GM20000 (cell line): Measurements from ENCODE around the gene EFHD1.
"Not testable (repeated sequence)": the region's sequence is repeated elsewhere in the genome, so short reads cannot be mapped to it uniquely, and the experiment has no call there.

Source experiments
- DNase-seq: peaks from one replicate; pipeline ENCODE4 v3.0.0; 2012; ENCODE audit warnings: low spot score
- TF ChIP-seq, protein P1 (sequence below): IDR thresholded peaks from 2 replicates; pipeline ENCODE4 v1.5.1; 2012; ENCODE audit warnings: mild to moderate bottlenecking, control low read depth; ENCODE audit errors: extremely low read depth, missing control alignments

EFHD1 gene

DNA sequence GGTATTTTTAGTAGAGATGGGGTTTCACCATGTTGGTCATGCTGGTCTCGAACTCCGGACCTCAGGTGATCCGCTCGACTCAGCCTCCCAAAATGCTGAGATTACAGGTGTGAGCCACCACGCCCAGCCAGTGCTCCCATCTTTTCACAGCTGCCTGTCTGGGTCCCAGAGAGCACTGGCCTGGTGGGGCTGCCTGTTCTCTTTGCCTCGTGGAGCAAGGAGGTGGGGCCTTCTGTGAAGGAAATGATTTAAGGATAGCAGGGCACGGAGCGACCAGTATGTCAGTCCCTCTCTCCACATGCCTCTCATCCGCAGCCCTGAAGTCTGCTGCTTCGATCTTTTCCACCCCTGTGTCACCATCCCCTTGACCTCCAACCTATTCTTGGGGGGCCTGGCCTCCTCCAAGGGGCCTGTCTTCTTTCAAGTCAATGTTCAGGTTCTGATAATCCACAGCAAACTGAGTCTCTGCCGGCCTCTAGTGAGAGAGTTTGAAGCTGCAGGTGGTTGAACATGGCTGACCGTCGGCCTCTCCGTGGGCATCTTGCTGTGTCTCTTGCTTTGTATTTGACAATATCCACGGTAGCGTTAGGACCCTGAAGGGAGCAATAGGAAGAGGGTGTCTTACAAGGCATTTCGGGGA, 35.5 kb downstream of the EFHD1 start:
- DNase-seq = no peak
- TF ChIP-seq, protein P1, sequence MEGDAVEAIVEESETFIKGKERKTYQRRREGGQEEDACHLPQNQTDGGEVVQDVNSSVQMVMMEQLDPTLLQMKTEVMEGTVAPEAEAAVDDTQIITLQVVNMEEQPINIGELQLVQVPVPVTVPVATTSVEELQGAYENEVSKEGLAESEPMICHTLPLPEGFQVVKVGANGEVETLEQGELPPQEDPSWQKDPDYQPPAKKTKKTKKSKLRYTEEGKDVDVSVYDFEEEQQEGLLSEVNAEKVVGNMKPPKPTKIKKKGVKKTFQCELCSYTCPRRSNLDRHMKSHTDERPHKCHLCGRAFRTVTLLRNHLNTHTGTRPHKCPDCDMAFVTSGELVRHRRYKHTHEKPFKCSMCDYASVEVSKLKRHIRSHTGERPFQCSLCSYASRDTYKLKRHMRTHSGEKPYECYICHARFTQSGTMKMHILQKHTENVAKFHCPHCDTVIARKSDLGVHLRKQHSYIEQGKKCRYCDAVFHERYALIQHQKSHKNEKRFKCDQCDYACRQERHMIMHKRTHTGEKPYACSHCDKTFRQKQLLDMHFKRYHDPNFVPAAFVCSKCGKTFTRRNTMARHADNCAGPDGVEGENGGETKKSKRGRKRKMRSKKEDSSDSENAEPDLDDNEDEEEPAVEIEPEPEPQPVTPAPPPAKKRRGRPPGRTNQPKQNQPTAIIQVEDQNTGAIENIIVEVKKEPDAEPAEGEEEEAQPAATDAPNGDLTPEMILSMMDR = no peak

DNA sequence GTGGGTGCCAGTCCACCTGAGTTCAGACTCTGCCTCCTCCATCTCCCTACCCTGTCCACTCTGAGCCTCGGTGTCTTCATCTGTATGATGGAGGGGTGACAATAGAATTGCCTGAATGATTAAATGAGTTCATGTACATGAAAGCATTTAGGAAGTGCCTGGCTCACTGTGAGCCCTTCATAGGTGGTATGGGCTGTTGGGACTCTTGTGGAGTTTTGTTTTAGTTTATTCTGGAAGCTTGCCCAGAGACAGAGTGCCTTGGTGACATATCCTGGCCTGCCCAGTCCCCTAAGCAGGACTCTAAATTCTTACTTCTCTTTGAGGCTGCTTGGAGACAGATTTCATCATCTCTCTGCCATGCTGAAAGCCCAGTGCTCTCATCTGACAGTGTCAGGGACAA, 39.2 kb downstream of the EFHD1 start:
- DNase-seq = no peak
- TF ChIP-seq, protein P1 = no peak

DNA sequence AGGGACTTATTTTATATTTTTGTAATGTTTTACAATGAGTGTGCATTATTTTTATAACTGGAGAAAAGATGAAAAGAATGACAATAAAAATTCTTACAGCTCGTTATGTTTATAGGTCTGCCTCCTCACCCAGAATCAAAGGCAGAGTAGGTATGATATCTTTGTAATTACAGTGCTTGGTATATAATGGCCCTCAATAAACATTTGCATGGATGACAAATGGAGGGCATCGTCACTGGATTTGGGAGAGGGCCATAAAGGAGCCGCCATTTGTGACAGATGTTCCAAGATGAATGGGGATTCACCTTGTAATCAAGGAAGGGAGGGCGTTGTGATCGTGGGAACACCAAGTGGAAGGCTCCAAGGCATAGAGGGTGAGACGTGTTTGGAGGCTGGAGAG, 41.1 kb downstream of the EFHD1 start:
- TF ChIP-seq, protein P1 = no peak
- DNase-seq = no peak

DNA sequence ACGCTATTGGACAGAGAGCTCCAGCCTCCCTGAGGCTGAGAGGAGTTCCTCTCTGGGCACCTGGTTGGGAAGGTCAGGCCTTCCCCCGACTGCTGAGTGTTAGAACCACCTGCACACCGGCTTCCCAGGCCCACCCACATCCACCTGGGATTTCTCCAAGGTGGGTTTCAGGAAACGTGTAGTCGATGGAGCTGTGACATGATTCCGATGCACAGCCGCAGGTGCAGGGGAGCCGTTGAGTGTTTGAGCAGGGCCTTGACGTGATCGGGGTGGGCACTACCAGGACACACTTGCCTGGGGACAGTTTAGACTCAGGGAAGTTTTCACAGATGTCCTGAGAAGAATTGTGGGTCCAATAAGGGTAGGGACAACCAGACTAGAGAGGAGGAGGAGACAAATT, 42.0 kb downstream of the EFHD1 start:
- TF ChIP-seq, protein P1 = no peak
- no peak for DNase-seq

DNA sequence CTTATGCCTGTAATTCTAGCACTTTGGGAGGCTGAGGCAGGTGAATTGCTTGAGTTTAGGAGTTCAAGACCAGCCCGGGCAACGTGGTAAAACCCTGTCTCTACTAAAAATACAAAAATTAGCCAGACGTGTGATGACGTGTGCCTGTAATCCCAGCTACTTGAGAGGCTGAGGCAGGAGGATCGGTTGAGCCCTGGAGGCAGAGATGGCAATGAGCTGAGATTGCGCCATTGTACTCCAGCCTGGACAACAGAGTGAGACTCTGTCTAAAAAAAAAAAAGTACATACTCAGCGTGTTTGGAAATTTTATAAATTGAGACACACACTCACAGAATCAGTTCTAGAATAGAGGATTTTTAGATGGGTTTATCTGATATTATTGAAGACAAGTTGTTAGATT, 46.6 kb downstream of the EFHD1 start:
- DNase-seq = no peak
- TF ChIP-seq, protein P1 = no peak

DNA sequence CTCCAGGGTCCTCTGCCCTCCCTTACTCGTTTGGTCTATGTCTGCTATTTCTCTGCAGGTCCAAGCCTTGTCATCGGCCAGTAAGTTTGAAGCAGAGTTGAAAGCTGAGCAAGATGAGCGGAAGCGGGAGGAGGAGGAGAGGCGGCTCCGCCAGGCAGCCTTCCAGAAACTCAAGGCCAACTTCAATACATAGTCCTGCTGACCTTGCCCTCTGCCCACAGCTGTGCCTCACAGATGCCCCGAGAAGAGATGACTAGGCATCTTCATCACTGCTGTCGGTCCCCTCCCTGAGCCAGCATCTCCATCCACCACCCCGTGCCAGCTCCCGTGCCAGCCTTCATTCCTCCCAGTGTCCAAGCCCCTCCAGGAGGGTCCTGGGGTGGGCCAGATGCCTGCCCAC, 48.1 kb downstream of the EFHD1 start:
- TF ChIP-seq, protein P1 = no peak
- DNase-seq = no peak

DNA sequence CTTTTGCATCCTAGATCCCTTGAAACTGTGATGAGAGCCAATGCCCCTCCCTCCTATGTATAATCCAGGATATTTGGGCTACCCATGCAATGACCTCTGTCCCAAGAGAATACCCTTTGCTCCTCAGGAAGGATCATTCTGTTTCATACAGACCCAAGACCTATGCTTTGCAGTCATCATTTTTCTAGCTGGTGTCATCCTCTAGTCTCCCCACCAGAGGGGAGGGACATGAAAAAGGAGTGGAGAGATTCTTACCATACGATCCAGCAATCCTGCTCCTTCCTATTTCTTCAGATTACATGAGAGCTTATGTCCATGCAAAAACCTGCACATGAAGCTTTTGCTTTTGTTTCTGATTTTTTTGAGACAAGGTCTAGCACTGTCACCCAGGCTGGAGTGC, 50.0 kb downstream of the EFHD1 start:
- DNase-seq = no peak
- TF ChIP-seq, protein P1 = no peak

DNA sequence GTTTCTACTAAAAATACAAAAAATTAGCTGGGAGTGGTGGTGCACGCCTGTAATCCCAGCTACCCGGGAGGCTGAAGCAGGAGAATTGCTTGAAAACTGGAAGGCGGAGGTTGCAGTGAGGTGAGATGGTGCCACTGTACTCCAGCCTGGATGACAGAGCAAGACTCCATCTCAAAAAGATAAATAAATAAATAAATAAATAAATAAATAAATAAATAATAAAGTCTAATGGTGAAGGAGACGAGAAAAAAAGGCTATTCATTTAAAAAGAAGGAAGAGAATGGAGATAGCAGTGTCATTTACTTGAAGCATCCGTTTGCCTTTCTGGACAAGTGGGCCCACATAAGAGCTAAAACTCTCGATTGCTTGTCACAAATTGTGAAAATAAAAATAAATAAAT, 52.0 kb downstream of the EFHD1 start:
- DNase-seq = not testable (repeated sequence)
